Measurements from ENCODE around the gene XCL1. TPM values are rescaled to one million over a fixed set of nuclear protein-coding genes. Genes with fewer than 3 reads are reported as not detected.

XCL1 gene
- total and polyA plus RNA-seq, 10 donors = 0.51 to 3.6 (median 1.4) TPM

GRCh38 chr1:168626326-168626725 lies 49.9 kb downstream of the XCL1 start:
- Histone ChIP-seq H3K4me1 (no peaks in the 10 kb centered on the region), H3K4me3 (no peak overlapping the region), H3K9me3 (no peaks in the 10 kb centered on the region), H3K36me3 (no peaks in the 10 kb centered on the region), H3K27me3 (replicated peaks in 1 of 7) (peaks cover 0 to 8% (median 0%) of the 10 kb centered on the region in 7 donors), H3K27ac (no peak overlapping the region)
- DNase-seq = no peak
- whole genome bisulfite sequencing, 5 donors = 71 to 95% (median 73%) methylated on average over 4 of the region's 4 CpGs
- TF ChIP-seq CTCF (IDR thresholded peaks at IDR 0.05 in 8 of 11, conservative IDR thresholded peaks at IDR 0.05 in 3 of 11) = no peak
- TF ChIP-seq POLR2AphosphoS5 (IDR thresholded peaks at IDR 0.05) = no peak
- TF ChIP-seq POLR2A (IDR thresholded peaks at IDR 0.05) = no peak
- intact Hi-C loops (cut with DNase I; ENCODE audit: low total_unique reads) = no loop called here

GRCh38 chr1:168627370-168627769 lies 51.0 kb downstream of the XCL1 start:
- intact Hi-C loops (cut with DNase I; ENCODE audit: low total_unique reads) = no loop called here

GRCh38 chr1:168628807-168629206 lies 52.4 kb downstream of the XCL1 start:
- no peak overlapping the region for H3K4me3 ChIP-seq
- peaks cover 0 to 13% (median 0%) of the 10 kb centered on the region in 7 donors for H3K27me3 ChIP-seq (replicated peaks in 1 of 7)
- no peak overlapping the region for H3K27ac ChIP-seq
- H3K9me3 ChIP-seq = no peaks in the 10 kb centered on the region
- H3K36me3 ChIP-seq = no peaks in the 10 kb centered on the region
- intact Hi-C loops (cut with DNase I; ENCODE audit: low total_unique reads) = no loop called here
- no peaks in the 10 kb centered on the region for H3K4me1 ChIP-seq
- TF ChIP-seq CTCF (IDR thresholded peaks at IDR 0.05 in 8 of 11, conservative IDR thresholded peaks at IDR 0.05 in 3 of 11) (no peak), POLR2A (IDR thresholded peaks at IDR 0.05) (no peak), POLR2AphosphoS5 (IDR thresholded peaks at IDR 0.05) (no peak)
- DNase-seq = no peak

More at GRCh38 chr1:168627370-168627769, 51.0 kb downstream of the XCL1 start:
- no peaks in the 10 kb centered on the region for H3K4me1 ChIP-seq
- no peak overlapping the region for H3K27ac ChIP-seq
- no peaks in the 10 kb centered on the region for H3K36me3 ChIP-seq
- H3K27me3 ChIP-seq (replicated peaks in 1 of 7) = peaks cover 0 to 13% (median 0%) of the 10 kb centered on the region in 7 donors
- WGBS, 5 donors = 74 to 92% (median 83%) methylated on average over 1 of the region's 1 CpG
- no peak overlapping the region for H3K4me3 ChIP-seq
- DNase-seq = no peak
- no peaks in the 10 kb centered on the region for H3K9me3 ChIP-seq
- no peak for TF ChIP-seq CTCF (IDR thresholded peaks at IDR 0.05 in 8 of 11, conservative IDR thresholded peaks at IDR 0.05 in 3 of 11)
- no peak for TF ChIP-seq POLR2A (IDR thresholded peaks at IDR 0.05)
- no peak for TF ChIP-seq POLR2AphosphoS5 (IDR thresholded peaks at IDR 0.05)

- Histone ChIP-seq H3K36me3 (no peaks in the 10 kb centered on the region), H3K27ac (no peak overlapping the region), H3K27me3 (replicated peaks in 1 of 7) (peaks cover 0 to 13% (median 0%) of the 10 kb centered on the region in 7 donors), H3K9me3 (no peaks in the 10 kb centered on the region), H3K4me1 (no peaks in the 10 kb centered on the region), H3K4me3 (no peak overlapping the region)
- intact Hi-C loops (cut with DNase I; ENCODE audit: low total_unique reads) = no loop called here
- TF ChIP-seq CTCF (IDR thresholded peaks at IDR 0.05 in 8 of 11, conservative IDR thresholded peaks at IDR 0.05 in 3 of 11) (no peak), POLR2AphosphoS5 (IDR thresholded peaks at IDR 0.05) (no peak), POLR2A (IDR thresholded peaks at IDR 0.05) (no peak)
- 91 to 93% (median 92%) methylated on average over 1 of the region's 1 CpG for WGBS, 5 donors
- no peak for DNase-seq
These were observed 53.1 kb downstream of the XCL1 start for GRCh38 chr1:168629466-168629865.

Other genes starting within 250 kb of the XCL1 start
- 10 to 100 TPM in 4 of 7 donors, 1 to 10 TPM in 3; 3.0 to 17.2 (median 10.0) TPM for gene XCL2, start 32.6 kb upstream of the XCL1 start, total RNA-seq
- gene XCL2, start 32.6 kb upstream of the XCL1 start, polyA plus RNA-seq = 1 to 10 TPM; 2.9 to 5.1 (median 3.7) TPM
- under 1 TPM in 2 of 7 donors, not detected in 5; 0.37 to 0.44 TPM for gene DPT, start 152.6 kb downstream of the XCL1 start, total RNA-seq
- gene DPT, start 152.6 kb downstream of the XCL1 start, polyA plus RNA-seq = 1 to 10 TPM in 1 of 3 donors, under 1 TPM in 2; 0.93 to 7.2 (median 0.96) TPM